ENCODE measurements around the gene GUCY1A1. TPM values are rescaled to one million over a fixed set of nuclear protein-coding genes. Genes with fewer than 3 reads are reported as not detected.

GUCY1A1 gene
- total RNA-seq, 1 donor from 2014 or later, result 49.1 TPM

DNA sequence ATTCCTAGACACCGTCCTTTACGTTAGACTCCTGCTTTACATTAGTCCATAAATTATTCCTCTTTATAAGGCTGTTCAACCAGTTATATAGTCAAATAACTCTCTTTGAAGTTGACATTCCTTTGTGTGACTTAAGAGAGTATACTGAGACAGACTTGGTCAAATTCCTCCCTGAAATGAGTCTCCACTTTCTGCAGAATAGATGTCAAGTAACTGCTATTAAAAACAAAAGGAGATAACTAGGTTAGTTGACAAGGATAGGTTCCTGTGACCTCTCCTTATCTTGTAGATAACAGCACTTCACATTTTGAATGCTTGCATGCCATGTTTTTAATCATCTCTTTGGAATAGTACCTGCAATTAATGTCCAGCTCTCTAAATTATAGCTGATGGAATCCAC lies 5.7 kb downstream of the GUCY1A1 start:
- H3K4me3 Mint-ChIP-seq, result peak overlapping the region; percentile 18
- H3K36me3 Mint-ChIP-seq, result peaks cover 1% of the 10 kb centered on the region
- H3K27me3 Mint-ChIP-seq (ENCODE audit: low read depth), result no peaks in the 10 kb centered on the region
- TF ChIP-seq, protein P1, sequence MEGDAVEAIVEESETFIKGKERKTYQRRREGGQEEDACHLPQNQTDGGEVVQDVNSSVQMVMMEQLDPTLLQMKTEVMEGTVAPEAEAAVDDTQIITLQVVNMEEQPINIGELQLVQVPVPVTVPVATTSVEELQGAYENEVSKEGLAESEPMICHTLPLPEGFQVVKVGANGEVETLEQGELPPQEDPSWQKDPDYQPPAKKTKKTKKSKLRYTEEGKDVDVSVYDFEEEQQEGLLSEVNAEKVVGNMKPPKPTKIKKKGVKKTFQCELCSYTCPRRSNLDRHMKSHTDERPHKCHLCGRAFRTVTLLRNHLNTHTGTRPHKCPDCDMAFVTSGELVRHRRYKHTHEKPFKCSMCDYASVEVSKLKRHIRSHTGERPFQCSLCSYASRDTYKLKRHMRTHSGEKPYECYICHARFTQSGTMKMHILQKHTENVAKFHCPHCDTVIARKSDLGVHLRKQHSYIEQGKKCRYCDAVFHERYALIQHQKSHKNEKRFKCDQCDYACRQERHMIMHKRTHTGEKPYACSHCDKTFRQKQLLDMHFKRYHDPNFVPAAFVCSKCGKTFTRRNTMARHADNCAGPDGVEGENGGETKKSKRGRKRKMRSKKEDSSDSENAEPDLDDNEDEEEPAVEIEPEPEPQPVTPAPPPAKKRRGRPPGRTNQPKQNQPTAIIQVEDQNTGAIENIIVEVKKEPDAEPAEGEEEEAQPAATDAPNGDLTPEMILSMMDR (IDR thresholded peaks at IDR 0.05; ENCODE audit: unreplicated experiment), result no peak
- no peaks in the 10 kb centered on the region for H3K9me3 Mint-ChIP-seq
- peaks cover 73% of the 10 kb centered on the region for H3K4me1 Mint-ChIP-seq
- H3K27ac Mint-ChIP-seq, result peak overlapping the region; percentile 74
- no peak for DNase-seq (ENCODE audit: low spot score in 2 of 2, unreplicated experiment in 2 of 2)

DNA sequence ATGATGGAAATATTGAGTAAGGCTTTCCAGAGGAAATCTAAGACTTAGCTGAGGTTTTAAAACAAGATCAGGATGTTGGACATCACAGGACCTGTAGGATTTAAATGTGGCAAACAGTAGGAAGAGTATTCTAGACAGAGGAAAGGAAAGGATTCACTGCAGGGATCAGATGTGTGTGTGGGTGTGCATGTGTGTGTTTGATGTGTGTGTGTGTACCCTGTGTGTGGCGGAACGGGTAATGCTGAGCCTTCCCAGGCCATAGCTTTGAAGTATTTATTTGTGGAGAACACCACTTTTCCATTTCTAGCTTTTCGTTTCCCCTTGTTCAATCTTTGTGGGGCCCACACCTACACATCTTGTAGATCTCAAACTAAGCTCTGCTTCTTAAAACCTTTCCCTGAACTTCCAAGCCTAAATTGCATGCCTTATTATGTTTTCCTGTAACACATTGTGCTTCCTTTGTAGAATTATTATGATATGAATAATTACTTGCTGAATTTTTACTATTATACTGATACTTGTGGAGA lies 6.9 kb downstream of the GUCY1A1 start:
- no peaks in the 10 kb centered on the region for H3K9me3 Mint-ChIP-seq
- H3K4me1 Mint-ChIP-seq, result peaks cover 75% of the 10 kb centered on the region
- peak overlapping the region; percentile 74 for H3K27ac Mint-ChIP-seq
- H3K27me3 Mint-ChIP-seq (ENCODE audit: low read depth), result no peaks in the 10 kb centered on the region
- H3K4me3 Mint-ChIP-seq, result no peak overlapping the region
- no peak for DNase-seq (ENCODE audit: low spot score in 2 of 2, unreplicated experiment in 2 of 2)
- peaks cover 2% of the 10 kb centered on the region for H3K36me3 Mint-ChIP-seq
- TF ChIP-seq, protein P1 (IDR thresholded peaks at IDR 0.05; ENCODE audit: unreplicated experiment), result no peak

DNA sequence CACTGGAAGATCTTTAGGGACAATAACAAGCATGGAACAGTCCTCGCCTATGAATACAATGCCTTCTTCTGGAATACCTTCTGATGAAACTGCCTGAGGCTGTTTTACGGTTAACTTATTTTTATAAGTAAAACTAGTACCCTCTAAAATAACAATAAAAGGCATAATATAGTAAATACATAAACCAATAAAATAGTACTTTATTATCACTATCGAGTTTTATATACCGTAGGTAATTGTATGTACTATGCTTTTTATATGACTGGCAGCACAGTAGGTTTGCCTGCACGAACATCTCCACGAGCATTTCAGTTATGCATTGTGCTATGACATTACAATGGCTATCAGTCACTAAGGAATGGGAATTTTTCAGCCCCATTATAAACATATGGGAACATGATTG lies 8.0 kb downstream of the GUCY1A1 start:
- peaks cover 70% of the 10 kb centered on the region for H3K4me1 Mint-ChIP-seq
- DNase-seq (ENCODE audit: low spot score in 2 of 2, unreplicated experiment in 2 of 2), result no peak
- H3K36me3 Mint-ChIP-seq, result peaks cover 7% of the 10 kb centered on the region
- H3K27ac Mint-ChIP-seq, result no peak overlapping the region
- no peaks in the 10 kb centered on the region for H3K27me3 Mint-ChIP-seq (ENCODE audit: low read depth)
- H3K9me3 Mint-ChIP-seq, result no peaks in the 10 kb centered on the region
- H3K4me3 Mint-ChIP-seq, result no peak overlapping the region
- TF ChIP-seq, protein P1 (IDR thresholded peaks at IDR 0.05; ENCODE audit: unreplicated experiment), result no peak

DNA sequence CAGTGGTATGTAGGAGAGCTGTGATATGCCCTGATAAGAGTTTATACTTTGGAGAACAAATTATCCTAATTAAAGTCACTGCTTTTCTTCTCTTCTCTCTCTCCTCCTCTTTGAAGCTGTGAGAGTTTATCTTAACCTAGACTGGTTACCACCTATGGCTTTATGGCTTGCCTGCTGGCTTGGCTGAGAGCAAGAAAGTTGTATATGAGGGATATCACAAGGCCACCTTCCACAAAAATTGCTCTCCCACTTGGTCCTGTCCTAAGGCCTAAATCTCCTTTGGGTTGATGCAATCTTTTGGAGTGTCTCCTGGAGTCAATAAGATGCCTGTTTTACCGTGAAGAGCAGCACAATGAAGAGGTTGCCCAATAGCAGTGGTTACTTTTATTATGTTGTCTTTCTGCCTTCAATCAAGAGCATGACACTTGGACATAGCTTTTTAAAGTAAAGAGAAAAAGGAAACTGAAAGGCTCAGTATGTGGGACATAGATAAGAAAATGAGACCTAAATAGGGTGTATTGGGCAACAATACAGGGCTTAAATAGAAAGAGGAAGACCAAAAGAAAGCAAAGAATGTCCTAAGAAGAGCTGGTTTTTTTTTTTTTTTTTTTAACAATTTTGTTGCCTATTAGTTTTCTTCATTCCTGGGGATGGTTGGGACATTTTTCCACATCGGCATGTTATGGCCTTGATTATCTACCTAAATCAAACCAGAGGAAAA lies 9.2 kb downstream of the GUCY1A1 start:
- Mint-ChIP-seq H3K27ac (peak overlapping the region; percentile 90), H3K4me1 (peaks cover 60% of the 10 kb centered on the region), H3K9me3 (no peaks in the 10 kb centered on the region), H3K4me3 (no peak overlapping the region), H3K36me3 (peaks cover 9% of the 10 kb centered on the region), H3K27me3 (ENCODE audit: low read depth) (no peaks in the 10 kb centered on the region)
- no peak for DNase-seq (ENCODE audit: low spot score in 2 of 2, unreplicated experiment in 2 of 2)
- TF ChIP-seq, protein P1 (IDR thresholded peaks at IDR 0.05; ENCODE audit: unreplicated experiment), result no peak

DNA sequence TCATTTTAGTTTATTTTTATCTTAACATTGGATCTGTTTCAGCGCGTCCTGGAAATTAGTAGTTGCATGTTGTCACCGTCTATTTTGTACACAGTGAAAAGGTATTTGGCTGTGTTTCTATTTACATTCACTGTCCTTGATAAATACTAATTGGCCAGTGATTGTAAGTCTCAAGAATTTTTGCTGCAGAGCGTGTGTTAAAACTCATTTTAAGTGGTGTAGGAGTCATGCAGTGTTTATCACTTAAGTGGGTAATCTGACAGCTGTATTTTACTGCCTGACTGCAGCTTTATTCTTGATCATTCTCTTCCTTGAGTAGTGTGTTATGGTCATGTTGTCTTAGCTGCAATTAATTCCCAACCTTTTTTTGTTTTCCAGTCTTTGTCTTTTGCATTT lies 9.8 kb downstream of the GUCY1A1 start:
- TF ChIP-seq, protein P1 (IDR thresholded peaks at IDR 0.05; ENCODE audit: unreplicated experiment), result no peak
- DNase-seq (ENCODE audit: low spot score in 2 of 2, unreplicated experiment in 2 of 2), result no peak
- peak overlapping the region; percentile 90 for H3K27ac Mint-ChIP-seq
- H3K36me3 Mint-ChIP-seq, result peaks cover 9% of the 10 kb centered on the region
- peaks cover 60% of the 10 kb centered on the region for H3K4me1 Mint-ChIP-seq
- H3K9me3 Mint-ChIP-seq, result no peaks in the 10 kb centered on the region
- no peak overlapping the region for H3K4me3 Mint-ChIP-seq
- no peaks in the 10 kb centered on the region for H3K27me3 Mint-ChIP-seq (ENCODE audit: low read depth)

Data from mesothelial cell of epicardium (in vitro differentiated cells).